Ammon's horn (tissue), 1 donor: ENCODE measurements around the gene GAK.
"Not testable (repeated sequence)": the region's sequence is repeated elsewhere in the genome, so short reads cannot be mapped to it uniquely, and the experiment has no call there.

ENCODE experiments used
- DNase-seq: peaks from one replicate; pipeline ENCODE4 v3.0.0-alpha.2; 2016; ENCODE audit warnings: low spot score

The GAK gene

GRCh38 chr4:952881-953573, 20.9 kb upstream of the GAK start:
- no peak for DNase-seq

DNA sequence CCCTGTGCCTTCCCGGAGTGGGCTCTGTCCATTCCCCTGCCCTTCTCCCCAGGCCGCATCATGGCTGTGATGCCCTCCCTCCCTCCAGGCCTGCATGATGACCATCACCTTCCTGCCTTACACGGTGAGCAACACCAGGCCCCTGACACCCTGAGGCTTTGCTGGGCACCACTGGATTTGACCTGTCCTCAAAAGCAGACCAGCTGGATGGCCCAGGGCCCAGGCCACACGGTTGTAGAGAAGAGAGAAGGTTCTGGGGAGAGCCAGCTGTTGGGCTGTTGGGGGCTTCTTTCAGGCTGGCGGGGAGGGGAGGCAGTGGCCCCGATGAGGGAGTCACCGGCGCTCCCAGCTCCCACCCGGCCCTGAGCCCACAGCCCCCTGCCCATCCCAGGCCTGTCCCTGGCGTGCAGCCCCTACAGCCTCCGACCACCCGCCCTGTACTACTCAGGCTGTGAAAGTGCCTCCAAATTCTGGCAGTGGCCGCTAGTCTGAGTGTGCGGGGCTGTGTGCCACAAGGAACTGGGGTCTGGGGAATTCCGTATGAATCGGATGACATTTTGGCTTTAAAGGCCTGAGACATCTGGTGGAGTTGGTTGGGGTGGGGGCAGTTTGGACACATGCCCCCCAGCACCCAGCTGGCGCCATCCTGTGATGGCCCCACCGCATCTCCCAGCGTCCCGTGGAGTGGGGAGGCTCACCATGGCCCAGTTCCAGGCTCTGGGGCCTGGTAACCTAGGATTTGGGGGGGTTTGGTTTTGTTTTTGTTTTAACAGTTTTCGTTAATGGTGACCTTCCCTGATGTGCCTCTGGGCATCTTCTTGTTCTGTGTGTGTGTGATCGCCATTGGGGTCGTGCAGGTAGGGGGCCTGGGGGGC, 19.7 kb upstream of the GAK start:
- DNase-seq, result no peak

DNA sequence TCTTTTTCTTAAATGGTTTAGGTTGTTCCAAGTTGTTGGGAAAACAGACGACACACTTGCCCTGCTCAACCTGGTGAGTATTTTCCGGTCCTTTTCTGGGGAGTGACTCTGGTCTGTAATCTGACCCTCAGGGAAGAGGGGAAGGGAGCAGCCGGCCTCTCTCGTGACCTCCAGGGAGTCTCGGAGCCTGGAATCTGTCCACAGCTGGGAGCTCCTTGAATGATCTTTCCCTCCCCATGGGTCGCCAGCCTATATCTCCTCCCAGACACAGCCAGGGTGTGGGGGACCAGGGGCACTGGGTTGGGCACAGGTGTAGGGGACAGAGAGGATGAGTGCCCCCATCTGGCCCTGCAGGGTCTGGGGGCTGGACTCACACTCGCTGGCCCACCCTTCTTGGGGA, 19.1 kb upstream of the GAK start:
- no peak for DNase-seq

- DNase-seq, result no peak
Observed at GRCh38 chr4:950136-951020, 18.3 kb upstream of the GAK start.

- no peak for DNase-seq
Observed at GRCh38 chr4:949656-950055, 17.5 kb upstream of the GAK start.

DNA sequence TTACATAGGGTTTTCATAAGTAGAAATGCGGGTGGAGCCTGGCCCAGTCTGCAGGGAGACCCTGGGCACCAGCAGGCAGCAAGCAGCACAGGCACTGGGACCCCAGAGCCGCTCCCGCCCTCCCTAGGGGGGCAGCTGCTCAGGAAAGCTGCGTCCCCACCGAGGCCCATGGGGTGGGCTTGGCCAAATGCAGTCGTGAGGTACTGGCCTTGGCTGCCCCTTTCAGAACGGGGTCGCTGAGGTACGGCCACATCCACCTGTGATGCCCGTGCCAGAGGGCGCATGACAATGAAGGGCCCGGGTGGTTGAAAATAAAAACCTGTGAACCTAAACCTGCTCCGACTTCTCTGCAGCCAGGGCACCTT, 16.8 kb upstream of the GAK start:
- DNase-seq, result no peak

DNA sequence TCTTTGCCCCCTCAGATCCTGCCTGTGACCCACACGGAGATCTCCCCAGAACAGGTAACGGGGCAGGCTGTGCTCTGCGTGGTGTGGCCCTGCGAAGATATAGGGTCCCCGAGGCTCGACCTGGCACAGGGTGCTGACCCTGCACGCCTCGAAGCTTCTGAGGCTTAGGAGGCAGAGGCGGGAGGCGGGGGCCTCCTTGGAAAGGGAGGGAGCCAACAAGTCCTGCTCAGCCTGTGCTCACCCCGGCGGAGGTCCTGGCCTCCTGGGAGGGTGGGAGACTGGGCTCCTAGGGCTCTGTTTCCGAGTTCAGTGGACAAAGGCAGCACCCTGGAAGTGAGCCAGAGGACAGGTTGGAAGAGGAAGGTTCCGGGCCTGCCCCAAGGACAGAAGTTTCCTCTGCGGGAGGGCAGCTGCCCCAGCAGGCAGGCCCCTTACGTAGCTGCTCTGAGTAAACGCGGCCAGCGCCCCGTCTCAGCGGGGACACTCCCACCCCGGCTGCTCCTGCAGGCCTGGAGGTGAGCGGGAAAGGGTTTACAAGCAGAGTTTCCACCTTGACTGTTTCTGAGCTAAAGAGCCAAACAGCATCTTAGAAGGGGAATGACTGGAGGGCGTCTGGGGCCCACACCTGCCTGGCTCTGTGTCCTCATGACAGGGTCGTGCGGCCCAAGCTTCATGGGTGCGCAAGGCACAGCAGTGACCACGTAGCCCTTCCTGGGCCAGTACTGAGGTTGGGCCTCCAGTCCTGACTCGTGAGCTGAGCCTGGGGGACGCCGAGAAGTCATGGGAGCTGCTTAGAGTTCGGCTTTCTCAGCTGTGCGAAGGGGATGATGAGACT, 16.2 kb upstream of the GAK start:
- DNase-seq, result no peak

DNA sequence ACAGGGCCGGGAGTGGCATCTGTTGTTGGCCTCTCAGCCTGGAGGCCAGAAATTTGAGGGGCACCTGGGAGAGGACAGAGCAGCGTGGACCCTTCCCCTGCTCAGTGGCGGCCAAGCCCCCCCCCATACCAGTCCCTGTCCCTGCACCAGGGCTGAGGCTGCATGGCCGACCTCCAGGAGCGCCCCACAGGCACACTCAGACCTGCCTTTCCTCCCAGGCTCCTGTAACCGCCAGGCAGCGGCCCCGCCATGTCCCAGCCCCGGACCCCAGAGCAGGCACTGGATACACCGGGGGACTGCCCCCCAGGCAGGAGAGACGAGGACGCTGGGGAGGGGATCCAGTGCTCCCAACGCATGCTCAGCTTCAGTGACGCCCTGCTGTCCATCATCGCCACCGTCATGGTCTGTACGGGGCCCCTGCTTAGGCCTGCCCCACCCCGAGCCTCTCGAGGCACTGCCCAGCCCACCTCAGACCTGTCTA, 15.4 kb upstream of the GAK start:
- no peak for DNase-seq

- DNase-seq, result no peak
Observed at GRCh38 chr4:946517-947471, 14.7 kb upstream of the GAK start.

DNA sequence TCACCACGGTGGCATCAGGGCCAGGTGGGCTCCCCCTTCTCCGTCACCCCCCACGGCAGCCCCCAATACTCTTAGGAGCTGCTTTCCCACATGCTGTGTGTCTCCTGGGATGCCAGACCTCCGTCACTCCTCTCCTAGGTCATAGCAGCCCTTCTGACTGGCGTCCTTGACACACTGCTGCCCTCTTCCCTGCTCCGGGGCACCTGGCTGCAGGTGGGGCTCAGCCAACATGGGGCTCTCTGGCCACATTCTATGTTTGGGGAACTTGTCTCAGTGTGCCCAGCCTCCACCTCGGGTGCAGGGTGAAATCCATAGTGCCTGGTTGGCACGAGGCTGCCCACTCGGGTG, 14.0 kb upstream of the GAK start:
- DNase-seq, result no peak

DNA sequence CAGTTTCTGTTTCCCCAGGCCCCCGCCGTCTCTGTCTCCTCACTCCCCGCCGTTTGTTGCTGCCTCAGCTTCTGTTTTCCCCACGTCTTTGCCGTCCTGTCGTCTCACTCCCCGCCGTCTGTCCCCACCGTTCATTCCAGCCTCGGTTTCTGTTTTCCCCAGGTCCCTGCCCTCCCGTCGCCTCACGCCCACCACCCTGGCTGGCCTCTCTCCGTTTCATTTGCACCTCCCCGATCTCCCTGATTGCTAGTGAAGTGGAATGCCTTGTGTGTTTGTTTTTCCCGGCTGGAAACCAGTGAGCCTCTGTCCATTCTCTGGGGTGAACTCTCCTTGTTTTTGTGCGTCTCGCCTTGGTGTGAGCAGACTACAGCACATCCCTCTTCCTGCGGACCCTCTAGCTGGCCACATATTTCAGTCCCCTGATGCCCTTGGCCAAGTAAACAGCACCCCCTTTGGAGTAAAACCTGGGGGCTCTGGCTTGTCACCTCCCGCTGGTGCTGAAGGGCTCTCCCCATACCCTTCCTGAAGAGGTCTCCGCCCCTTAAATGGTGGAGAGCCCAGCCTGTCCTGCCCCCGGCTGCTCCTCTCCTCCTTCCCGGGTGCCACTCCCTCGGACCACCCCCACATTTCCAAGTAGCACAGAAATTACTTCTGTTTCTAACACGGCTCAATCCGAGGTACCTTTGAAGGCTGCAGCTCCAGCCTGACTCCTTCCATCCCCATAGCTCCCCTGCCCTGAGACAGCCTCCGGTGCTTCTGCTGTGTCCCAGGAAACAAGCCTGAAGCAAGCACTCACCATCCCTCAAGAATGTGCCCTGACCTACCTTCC, 13.4 kb upstream of the GAK start:
- DNase-seq, result no peak

DNA sequence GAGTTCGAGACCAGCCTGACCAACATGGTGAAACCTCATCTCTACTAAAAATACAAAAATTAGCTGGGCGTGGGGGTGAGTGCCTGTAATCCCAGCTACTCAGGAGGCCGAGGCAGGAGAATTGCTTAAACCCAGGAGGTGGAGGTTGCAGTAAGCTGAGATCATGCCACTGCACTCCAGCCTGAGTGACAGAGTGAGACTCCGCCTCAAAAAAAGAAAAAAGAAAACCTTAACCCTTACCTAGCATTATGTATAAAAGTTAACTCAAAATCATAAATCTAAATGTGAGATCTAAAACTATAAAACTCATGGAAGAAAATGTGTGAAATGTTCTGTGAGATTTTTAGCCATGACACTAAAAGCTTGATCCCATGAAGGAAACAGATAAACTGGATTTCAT, 7.4 kb upstream of the GAK start:
- not testable (repeated sequence) for DNase-seq

GRCh38 chr4:932713-933070, 576 bp upstream of the GAK start:
- DNase-seq, result no peak

DNA sequence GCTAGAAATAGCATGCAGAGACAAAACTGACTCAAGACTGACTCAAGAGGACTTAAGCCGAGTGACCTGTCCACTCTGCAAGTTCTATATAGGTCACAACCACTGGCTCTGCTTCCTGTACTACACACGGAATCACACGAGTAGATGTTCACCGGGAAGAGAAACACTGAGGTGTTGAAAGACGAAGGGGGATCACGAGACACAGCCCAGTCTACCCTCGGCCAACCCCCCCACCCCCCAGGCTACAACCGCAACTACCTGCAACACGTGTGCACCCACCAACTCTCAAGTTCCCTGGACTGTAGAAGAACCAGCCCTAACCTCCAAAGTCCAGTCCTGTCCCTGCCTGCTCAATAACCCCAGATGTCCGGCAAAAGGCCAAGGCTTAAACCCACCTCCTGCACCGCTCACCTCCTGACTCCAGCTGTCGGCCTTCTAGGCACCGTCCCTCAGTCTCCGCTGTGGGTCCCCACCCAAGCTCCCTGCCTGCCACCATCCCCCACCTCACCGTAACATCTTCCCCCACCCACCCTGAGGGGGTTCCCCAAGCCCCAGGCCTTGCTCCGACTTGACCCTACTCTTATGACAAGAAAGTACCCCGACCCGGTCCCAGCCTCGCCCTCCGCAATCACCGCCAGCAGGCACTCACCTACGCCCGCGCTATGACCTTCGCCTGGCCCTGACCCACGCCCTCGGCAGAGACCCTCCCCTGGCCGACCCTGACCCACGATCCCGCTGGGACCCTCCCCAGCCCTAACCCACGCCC, 739 bp downstream of the GAK start:
- no peak for DNase-seq

- no peak for DNase-seq
Observed at GRCh38 chr4:930827-931193, 1.3 kb downstream of the GAK start.

DNA sequence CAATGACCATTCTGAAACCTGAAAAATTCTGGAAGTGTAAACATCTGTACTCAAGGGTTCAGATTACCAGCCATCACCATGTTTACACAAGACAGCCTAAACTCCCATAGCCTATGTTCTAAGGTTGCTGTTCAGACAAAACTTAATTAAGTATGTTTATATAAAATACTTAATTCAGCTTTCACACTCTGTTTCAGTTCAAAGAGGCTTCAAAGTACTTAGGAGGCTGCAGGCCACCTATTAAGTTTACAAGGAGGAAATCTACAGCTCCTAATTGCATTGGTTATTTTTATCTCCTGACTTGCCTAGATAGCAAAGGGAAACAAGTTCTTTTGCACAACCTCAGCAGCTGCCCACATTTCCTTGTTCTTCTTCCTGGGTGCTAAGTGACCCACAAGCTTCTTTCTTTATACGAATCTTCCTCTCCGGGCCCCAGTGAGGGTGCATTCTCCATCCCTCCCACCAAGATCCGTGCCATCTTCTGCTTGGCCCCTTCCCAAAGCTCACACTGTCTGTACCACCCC, 2.0 kb downstream of the GAK start:
- DNase-seq, result peak; percentile 45

DNA sequence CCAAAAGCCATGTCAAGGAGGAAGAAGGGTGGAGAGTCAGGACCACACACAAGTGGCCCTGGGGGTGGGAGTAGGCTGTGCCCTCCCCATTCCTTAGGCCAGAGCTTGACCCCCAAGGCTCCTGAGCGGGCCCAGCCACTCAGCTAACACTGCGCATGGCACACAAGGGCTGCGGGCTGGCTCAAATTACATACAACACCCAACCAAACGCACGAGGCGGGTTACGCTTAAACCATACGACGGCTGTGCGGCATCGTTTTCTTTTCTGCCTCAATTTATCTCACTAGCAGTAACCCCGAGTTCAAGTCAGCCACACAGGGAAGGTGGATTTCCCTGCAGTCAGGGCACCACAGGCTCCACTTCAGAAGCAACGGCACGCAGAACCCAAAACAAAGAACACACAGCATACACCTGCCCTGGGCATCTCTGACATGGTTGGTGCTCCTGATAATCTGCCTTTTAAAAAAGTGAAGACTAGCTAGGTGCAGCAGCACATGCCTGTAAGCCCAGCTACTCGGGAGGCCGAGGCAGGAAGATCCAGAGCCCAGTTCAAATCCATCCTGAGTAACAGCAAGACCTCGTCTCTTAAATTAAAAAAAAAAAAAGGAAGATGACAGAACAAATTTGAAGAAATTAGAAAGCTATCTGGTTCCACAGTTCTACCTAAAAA, 2.9 kb downstream of the GAK start:
- no peak for DNase-seq

- DNase-seq, result not testable (repeated sequence)
Observed at GRCh38 chr4:927566-927965, 4.5 kb downstream of the GAK start.
